GM19193 (cell line): Measurements from ENCODE around the gene HMCN2.

Experiments used
- POLR2A ChIP-seq: IDR thresholded peaks from 4 replicates; pipeline ENCODE4 v1.6.1; 2011; ENCODE audit not compliant: insufficient read depth, insufficient read length; ENCODE audit errors: extremely low read depth

The HMCN2 gene

GRCh38 chr9:130373679-130374325 lies 108.2 kb downstream of the HMCN2 start:
- TF ChIP-seq POLR2A: no peak

- no peak for TF ChIP-seq POLR2A
Measured at GRCh38 chr9:130377612-130378011, 112.1 kb downstream of the HMCN2 start.

GRCh38 chr9:130378875-130379648 lies 113.5 kb downstream of the HMCN2 start:
- no peak for TF ChIP-seq POLR2A

DNA sequence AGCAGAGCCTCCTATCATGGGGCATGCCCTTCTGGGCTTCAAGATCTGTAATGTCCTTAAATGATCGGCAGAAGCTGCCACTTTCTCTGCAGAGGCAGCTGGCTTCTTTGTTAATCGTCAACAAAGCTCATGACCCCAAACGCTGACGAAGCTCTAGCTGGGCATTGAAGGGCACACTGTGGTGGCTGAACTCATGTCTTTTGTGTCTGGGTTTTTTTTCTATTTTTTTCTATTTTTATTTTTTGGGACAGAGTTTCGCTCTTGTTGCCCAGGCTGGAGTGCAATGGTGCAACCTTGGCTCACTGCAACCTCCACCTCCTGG lies 114.0 kb downstream of the HMCN2 start:
- TF ChIP-seq POLR2A: no peak

DNA sequence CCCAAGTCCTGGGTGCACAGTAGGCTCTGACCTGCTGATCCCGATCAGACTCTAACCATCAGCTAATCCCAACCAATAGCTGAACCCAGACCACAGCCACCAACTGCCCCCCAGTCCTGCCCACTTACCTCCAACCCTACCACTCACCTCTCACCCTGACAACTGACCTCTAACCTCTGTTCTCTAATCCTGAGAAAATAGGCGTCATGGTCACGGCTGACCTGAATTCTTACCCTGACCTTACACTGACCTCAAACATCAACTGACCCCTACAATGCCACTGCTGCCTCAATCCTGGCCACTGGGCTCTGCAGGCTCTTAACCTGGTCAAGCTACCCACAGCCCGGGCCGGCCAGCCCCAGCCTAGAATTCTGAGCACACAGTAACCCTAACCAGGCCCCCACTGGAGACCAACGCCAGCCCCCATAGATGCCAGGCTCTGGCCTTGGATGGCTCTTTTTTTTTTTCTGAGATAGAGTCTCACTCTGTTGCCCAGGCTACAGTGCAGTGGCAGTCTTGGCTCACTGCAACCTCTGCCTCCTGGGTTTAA lies 115.4 kb downstream of the HMCN2 start:
- no peak for TF ChIP-seq POLR2A

DNA sequence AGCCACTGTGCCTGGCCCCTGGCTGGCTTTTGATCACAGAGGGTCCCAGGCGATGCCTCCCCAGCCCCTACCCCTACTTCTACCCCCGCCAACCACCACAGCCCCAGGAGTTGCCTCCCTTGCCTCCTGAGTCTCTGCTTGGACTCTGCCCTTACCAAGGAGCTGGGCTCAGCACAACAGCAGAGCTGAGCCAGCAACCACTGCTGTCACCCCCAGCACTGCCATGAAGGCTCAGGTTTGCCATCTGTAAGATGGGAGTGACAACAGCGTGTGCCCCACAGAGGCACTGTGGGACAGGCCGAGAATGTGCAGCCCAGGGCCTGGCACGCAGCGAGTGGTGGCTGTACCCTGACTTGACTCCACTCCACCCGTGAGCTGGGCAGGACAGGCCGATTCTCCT lies 116.1 kb downstream of the HMCN2 start:
- no peak for TF ChIP-seq POLR2A

GRCh38 chr9:130382096-130382495 lies 116.5 kb downstream of the HMCN2 start:
- no peak for TF ChIP-seq POLR2A

DNA sequence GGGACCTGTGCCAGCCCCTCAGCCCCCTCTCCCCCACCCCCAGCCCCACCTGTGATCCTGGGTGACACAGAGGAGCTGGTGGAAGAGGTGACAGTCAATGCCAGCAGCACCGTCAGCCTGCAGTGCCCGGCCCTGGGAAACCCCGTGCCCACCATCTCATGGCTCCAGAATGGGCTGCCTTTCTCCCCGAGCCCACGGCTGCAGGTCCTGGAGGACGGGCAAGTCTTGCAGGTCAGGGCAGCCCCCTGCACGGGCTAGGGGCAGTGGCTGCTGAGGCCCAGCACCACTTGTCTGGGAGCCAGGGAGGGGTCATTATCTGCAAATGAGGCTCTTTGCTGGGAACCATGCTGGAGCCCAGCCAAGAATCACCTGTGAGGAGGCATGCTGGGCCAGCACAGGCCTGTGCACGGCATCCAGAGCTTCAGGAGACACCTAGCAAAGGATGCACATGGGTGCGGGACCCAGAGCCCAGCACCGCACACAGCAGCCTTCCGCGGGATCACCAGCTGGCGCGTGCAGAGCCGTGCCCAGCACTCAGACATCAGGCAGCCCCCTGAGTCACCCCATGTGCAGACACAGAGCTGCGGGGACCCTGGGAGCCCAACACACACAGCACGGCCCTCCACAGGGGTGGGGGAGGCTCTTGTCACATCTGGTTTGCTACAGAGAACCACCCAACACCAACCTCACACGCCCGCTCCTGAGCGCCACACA lies 117.2 kb downstream of the HMCN2 start:
- no peak for TF ChIP-seq POLR2A

GRCh38 chr9:130383350-130383715 lies 117.8 kb downstream of the HMCN2 start:
- no peak for TF ChIP-seq POLR2A

- no peak for TF ChIP-seq POLR2A
Measured at GRCh38 chr9:130383979-130384676, 118.6 kb downstream of the HMCN2 start.

- TF ChIP-seq POLR2A: no peak
Measured at GRCh38 chr9:130385257-130385656, 119.7 kb downstream of the HMCN2 start.

DNA sequence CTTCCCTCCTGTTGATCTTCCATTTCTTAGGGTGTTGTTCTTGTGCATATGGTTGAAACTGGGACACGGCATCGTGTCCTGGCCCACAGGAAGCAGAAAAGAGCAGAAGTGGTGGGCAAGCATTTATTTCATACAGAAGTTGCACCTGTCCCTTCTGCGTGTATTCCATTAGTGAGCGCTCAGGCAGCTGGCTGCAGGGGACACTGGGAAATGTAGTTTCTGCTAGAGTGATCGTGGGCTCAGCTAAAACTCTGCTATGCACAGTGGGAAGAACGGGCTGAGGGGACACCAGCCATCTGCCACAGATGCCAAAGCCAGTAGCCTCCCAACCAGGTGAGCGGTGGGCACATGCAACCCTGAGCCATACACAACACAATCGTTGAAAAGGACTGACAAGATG lies 121.8 kb downstream of the HMCN2 start:
- no peak for TF ChIP-seq POLR2A

- no peak for TF ChIP-seq POLR2A
Measured at GRCh38 chr9:130387905-130388304, 122.3 kb downstream of the HMCN2 start.

GRCh38 chr9:130390390-130390789 lies 124.8 kb downstream of the HMCN2 start:
- no peak for TF ChIP-seq POLR2A

- TF ChIP-seq POLR2A: no peak
Measured at GRCh38 chr9:130390986-130391385, 125.4 kb downstream of the HMCN2 start.
